IPS DF 6.9 (cell line): ENCODE measurements around the gene COL19A1.

Source experiments
- DNase-seq: peaks from one replicate; pipeline ENCODE4 v3.0.0-alpha.2; 2013; ENCODE audit warnings: low read depth, low spot score
- H3K27ac ChIP-seq: one replicate; pipeline ENCODE4 v1.5.1; 2013; ENCODE audit warnings: low read length, control low read depth
- H3K27me3 ChIP-seq: 2 replicates; pipeline ENCODE4 v1.6.1; 2013; ENCODE audit warnings: mild to moderate bottlenecking, low read length; ENCODE audit not compliant: control insufficient read depth, insufficient read depth
- H3K36me3 ChIP-seq: 2 replicates; pipeline ENCODE4 v1.6.1; 2013; ENCODE audit warnings: low read length; ENCODE audit not compliant: control insufficient read depth, insufficient read depth
- H3K4me1 ChIP-seq: 2 replicates; pipeline ENCODE4 v1.6.1; 2013; ENCODE audit warnings: low read length; ENCODE audit not compliant: control insufficient read depth, insufficient read depth
- H3K4me3 ChIP-seq: 2 replicates; pipeline ENCODE4 v1.5.1; 2013; ENCODE audit warnings: mild to moderate bottlenecking, low read length
- H3K9me3 ChIP-seq: 2 replicates; pipeline ENCODE4 v1.6.1; 2013; ENCODE audit warnings: low read length, inconsistent platforms; ENCODE audit not compliant: control insufficient read depth, insufficient read depth
- WGBS: extraction: QIAGEN DNeasy Blood & Tissue Kit; methylation state at CpG from one replicate; pipeline ENCODE4 v1.1.7; 2013; ENCODE audit warnings: mixed read lengths, missing lambda C conversion rate; ENCODE audit not compliant: insufficient read length, insufficient coverage; 5-methylcytosine and 5-hydroxymethylcytosine counted together

COL19A1 gene

DNA sequence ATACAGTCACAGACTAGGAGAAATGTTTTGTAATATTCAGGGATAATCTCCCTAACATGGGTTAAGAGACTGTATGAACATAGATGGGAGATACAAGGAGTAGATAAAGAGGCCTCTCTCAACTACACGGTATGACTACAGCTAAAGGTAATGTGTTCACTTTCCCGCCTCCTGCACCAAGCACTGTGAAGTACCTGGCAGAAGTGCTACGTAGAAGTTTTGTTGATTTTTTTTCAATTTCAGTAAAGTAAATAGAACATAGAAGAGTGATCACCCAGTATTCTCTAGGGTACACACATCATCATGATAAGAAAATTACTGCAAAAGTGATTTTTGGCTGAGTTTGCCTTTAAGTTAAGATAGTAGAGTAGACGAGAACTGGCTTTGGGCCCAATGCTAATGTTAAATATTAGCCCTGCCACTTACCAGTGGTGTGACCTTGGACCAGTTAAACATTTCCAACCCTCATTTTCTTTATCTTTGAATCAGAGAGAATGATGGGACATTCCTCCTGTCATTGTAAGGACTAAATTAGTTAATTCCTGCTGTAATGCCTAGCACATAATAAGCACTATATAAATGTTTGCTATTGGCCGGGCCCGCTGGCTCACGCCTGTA lies 253.0 kb downstream of the COL19A1 start:
- no CpG with 5 or more reads among the region's 7 CpGs for WGBS
- DNase-seq: no peak
- H3K4me1 ChIP-seq: no peaks in the 10 kb centered on the region
- H3K9me3 ChIP-seq: no peaks in the 10 kb centered on the region
- H3K27ac ChIP-seq: no peak overlapping the region
- no peaks in the 10 kb centered on the region for H3K36me3 ChIP-seq
- H3K4me3 ChIP-seq: no peak overlapping the region
- H3K27me3 ChIP-seq: no peaks in the 10 kb centered on the region

DNA sequence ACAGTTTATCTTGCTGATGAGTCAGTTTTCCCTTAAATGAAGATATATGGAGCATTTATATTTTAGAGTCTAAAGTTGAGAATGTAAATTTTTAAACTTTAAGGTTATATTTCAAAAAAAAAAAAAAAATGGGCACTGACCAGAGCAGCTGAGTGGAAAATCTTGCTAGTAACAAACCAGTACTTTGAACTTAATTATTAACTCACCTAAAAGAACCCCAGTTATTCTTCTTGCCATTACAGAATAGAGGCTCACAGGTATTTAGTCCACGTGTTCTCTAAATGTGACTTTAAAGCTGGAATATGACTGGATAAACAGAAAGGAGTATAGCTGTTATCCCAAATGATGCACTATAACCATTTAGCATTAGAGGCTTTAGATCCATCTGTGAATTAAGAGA lies 258.1 kb downstream of the COL19A1 start:
- Histone ChIP-seq H3K27me3 (no peaks in the 10 kb centered on the region), H3K4me1 (no peaks in the 10 kb centered on the region), H3K27ac (no peak overlapping the region), H3K9me3 (no peaks in the 10 kb centered on the region), H3K4me3 (no peak overlapping the region), H3K36me3 (no peaks in the 10 kb centered on the region)
- no CpG with 5 or more reads among the region's 1 CpG for WGBS
- no peak for DNase-seq

DNA sequence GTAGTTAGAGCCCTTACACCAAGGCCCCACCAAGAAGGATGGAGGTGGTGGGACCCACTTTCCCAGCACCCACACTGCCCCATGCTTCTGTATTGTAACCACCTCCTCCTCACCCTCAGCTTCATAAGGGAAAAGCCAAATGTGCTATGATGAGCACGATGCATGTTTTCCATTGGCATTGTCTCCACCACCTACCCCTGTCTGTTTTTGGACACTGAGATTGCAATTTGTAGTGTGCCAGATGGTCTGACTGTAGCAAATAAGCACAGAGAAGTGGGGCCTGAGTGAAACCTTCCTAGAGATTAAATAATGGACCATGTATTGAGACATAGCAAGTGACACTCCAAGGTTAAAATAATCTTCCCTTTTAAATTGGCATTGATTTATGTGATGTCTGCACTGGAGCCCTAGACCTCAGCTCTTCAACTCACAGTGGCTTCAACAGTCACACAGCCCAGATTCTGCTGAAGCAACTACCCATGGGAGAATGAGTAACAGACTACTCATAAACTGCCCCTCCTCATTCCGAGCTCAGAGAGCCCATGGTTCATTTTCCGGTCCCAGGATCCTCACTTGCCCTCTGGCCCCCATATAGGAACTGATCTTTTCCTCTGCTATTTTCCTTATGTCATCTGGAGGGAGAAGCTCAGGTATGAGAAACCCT lies 258.7 kb downstream of the COL19A1 start:
- Histone ChIP-seq H3K9me3 (no peaks in the 10 kb centered on the region), H3K27ac (no peak overlapping the region), H3K4me3 (no peak overlapping the region), H3K4me1 (no peaks in the 10 kb centered on the region), H3K36me3 (no peaks in the 10 kb centered on the region), H3K27me3 (no peaks in the 10 kb centered on the region)
- DNase-seq: no peak
- no CpG with 5 or more reads among the region's 3 CpGs for WGBS

DNA sequence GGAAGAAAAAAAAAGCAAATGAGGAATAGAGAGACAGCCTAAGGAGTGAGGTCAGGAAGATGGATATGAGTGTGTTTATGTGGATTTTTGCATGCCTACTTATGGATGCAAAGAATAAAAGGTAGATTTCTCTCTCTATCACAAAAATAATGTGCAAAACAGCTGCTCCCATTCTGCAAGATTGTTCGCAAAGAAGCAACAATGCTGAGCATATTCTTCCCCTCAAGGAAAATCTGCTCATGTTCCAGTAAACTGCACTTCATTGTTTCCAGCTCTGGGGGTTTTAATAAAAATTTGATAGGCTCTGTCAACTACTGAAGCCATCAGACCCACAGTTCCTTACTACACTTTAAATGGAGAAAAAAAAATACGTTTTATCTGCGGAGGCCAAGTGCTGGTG lies 259.2 kb downstream of the COL19A1 start:
- Histone ChIP-seq H3K4me3 (no peak overlapping the region), H3K27me3 (no peaks in the 10 kb centered on the region), H3K27ac (no peak overlapping the region), H3K4me1 (no peaks in the 10 kb centered on the region), H3K9me3 (no peaks in the 10 kb centered on the region), H3K36me3 (no peaks in the 10 kb centered on the region)
- no peak for DNase-seq
- no CpG with 5 or more reads among the region's 3 CpGs for WGBS

DNA sequence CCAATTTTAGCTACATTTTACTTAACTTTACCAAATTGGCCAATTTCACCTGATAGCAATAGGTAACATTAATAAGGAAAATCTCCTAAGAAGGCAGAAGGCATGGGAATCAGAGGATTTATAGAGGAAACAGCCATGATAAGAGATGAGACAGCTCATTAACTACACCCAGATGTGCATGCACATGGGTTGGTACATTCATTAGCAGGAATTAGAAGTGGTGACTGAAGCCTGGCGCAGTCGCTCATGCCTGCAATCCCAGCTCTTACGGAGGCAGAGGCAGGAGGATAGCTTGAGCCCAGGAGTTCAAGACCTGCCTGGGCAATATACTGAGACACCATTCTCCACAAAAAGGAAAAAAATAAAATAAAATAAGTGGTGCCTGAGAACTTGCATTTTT lies 263.0 kb downstream of the COL19A1 start:
- DNase-seq: no peak
- Histone ChIP-seq H3K27me3 (no peaks in the 10 kb centered on the region), H3K27ac (no peak overlapping the region), H3K4me1 (no peaks in the 10 kb centered on the region), H3K9me3 (no peaks in the 10 kb centered on the region), H3K36me3 (no peaks in the 10 kb centered on the region), H3K4me3 (no peak overlapping the region)
- no CpG with 5 or more reads among the region's 3 CpGs for WGBS

DNA sequence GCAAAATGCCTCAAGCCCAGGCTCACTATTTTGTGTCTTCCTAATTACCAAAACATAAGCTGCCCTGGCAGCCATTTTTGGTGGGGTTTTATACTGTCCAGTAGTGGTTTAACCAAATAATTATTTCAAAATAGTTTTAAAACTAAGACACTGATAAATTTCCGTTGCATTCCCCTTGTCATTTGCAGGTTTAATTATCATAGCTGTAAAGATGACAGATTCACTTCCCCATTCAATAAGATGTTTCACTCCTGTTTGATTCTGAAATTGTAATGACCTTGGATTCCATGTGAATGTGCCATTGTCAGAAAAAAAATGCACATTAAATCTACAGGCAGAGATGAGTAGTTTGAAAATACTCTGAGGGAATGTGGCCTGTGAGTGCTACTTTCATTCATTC lies 264.5 kb downstream of the COL19A1 start:
- no peaks in the 10 kb centered on the region for H3K27me3 ChIP-seq
- no peaks in the 10 kb centered on the region for H3K36me3 ChIP-seq
- no peaks in the 10 kb centered on the region for H3K9me3 ChIP-seq
- no peak overlapping the region for H3K27ac ChIP-seq
- no peaks in the 10 kb centered on the region for H3K4me1 ChIP-seq
- WGBS: no CpG with 5 or more reads among the region's 1 CpG
- no peak for DNase-seq
- H3K4me3 ChIP-seq: no peak overlapping the region

DNA sequence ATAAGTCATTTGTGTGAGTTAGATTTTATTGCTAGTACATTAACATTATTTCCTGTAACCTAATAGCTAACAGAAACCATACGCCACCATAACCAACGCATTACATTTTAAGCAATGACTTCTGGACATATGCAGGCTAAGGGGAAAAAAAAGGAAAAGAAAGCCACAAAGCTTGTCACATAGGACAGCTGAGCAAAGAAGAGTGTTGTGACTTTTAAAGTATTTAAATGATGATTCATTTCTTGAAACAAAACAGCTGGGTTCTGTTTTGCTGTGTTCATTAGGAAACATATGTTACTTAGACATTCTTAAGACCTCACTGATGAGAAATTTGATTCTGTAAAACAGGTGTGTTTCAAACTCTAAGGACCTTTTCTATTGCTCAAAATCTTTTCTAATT lies 265.2 kb downstream of the COL19A1 start:
- H3K4me1 ChIP-seq: no peaks in the 10 kb centered on the region
- no peak for DNase-seq
- no peaks in the 10 kb centered on the region for H3K27me3 ChIP-seq
- no CpG with 5 or more reads among the region's 2 CpGs for WGBS
- no peaks in the 10 kb centered on the region for H3K9me3 ChIP-seq
- H3K27ac ChIP-seq: no peak overlapping the region
- H3K4me3 ChIP-seq: no peak overlapping the region
- H3K36me3 ChIP-seq: no peaks in the 10 kb centered on the region

DNA sequence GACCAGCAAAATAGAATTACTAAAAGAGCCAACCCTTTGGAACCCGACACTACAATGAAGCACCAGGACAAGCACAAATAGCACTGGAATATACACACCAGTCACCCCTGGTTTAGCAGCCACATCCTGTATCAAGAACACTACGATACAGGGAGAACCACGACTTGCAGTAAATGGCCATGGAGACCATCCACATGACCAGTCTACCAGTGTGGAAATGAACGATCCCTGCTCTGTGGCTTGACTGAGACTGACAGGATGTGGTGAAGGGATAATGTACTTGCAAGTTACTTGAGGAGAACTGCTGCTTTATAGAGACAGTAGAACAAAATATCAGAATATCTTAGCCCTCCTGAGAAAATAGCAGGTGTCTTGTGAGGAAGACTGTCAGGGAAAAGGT lies 266.9 kb downstream of the COL19A1 start:
- H3K27ac ChIP-seq: no peak overlapping the region
- WGBS: no CpG with 5 or more reads among the region's 4 CpGs
- no peaks in the 10 kb centered on the region for H3K27me3 ChIP-seq
- H3K36me3 ChIP-seq: no peaks in the 10 kb centered on the region
- no peaks in the 10 kb centered on the region for H3K9me3 ChIP-seq
- DNase-seq: no peak
- H3K4me1 ChIP-seq: no peaks in the 10 kb centered on the region
- H3K4me3 ChIP-seq: no peak overlapping the region

DNA sequence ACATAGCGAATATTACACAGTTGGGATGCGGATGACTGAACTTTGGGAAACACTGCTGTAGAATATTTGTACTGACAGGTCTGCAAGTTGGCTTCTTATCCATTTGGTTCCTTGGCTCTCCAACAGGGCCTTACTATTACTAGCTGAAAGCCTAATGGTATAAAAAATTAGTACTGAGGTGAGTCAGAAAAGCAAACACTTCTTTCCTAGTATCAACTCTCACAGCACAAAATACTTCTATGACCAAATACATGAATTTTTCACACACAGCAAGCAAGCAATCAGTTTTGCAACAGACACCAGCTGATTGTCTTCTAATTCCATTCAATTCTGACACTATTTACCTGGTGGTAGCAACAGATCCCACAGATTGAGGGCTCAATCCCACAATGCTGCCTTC lies 268.2 kb downstream of the COL19A1 start:
- H3K9me3 ChIP-seq: no peaks in the 10 kb centered on the region
- H3K27me3 ChIP-seq: no peaks in the 10 kb centered on the region
- no peak for DNase-seq
- no peaks in the 10 kb centered on the region for H3K4me1 ChIP-seq
- H3K27ac ChIP-seq: no peak overlapping the region
- no peak overlapping the region for H3K4me3 ChIP-seq
- no CpG with 5 or more reads among the region's 2 CpGs for WGBS
- H3K36me3 ChIP-seq: no peaks in the 10 kb centered on the region

DNA sequence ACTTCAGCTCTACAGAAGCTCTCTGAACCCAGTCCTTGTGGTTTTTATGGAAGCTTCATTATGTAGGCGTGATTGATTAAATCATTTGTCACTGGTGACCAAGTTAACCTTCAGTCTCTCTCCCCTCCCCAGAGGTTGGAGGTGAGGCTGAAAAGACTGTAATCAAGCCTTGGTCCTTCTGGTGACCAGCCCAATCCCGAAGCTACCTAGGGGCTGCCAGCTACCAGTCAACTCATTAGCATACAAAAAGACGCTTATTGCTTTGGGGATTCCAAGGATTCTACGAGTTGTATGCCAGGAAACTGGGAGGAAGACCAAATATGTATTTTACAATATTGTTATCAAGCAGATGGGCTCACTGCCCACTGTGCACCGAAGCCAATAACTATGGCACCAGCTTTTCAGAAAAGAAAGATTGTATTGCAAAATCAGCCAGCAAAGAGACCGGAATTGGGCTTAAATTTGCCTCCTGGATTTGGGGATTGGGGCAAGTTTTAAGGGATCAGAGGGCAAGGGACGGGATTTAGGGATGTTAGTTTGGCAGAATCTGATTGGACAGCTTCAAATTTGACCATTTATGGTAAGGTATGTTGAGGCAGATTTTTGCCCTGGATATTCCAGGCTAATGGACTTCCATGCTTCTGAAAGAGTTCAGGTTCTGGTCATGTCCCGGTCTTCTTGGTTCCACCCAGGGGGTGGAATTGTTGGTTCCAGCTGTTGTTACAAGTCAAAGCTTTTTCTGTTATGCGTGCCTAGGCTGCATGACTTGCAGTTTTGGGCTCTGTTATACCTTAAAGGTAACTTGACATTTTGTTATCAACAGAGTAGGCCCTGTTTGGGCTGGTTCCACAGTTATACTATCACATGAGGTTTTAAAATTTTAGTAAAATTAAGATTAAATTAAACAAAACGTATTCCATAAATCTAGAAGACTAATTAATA lies 269.1 kb downstream of the COL19A1 start:
- Histone ChIP-seq H3K4me1 (no peaks in the 10 kb centered on the region), H3K9me3 (no peaks in the 10 kb centered on the region), H3K4me3 (no peak overlapping the region), H3K36me3 (no peaks in the 10 kb centered on the region), H3K27ac (no peak overlapping the region), H3K27me3 (no peaks in the 10 kb centered on the region)
- WGBS: no CpG with 5 or more reads among the region's 10 CpGs
- DNase-seq: no peak
